HUES64 (cell line): ENCODE measurements around the gene VSIG8.

Experiments
- H3K27ac ChIP-seq: 2 replicates; pipeline ENCODE4 v1.7.0; 2013; ENCODE audit warnings: low read depth, low read length, inconsistent platforms
- H3K27me3 ChIP-seq: 2 replicates; pipeline ENCODE4 v1.6.1; 2013; ENCODE audit warnings: mild to moderate bottlenecking, low read length; ENCODE audit not compliant: insufficient read depth
- H3K36me3 ChIP-seq: 2 replicates; pipeline ENCODE4 v1.6.1; 2013; ENCODE audit warnings: mild to moderate bottlenecking, low read length; ENCODE audit not compliant: insufficient read depth
- H3K4me1 ChIP-seq: 2 replicates; pipeline ENCODE4 v1.6.1; 2013; ENCODE audit warnings: mild to moderate bottlenecking, low read length, moderate library complexity; ENCODE audit not compliant: insufficient read depth
- H3K4me3 ChIP-seq: 2 replicates; pipeline ENCODE4 v1.5.1; 2013; ENCODE audit warnings: mild to moderate bottlenecking, low read length, moderate library complexity
- H3K9ac ChIP-seq: 2 replicates; pipeline ENCODE4 v1.6.1; 2013; ENCODE audit warnings: mild to moderate bottlenecking, low read depth, low read length
- H3K9me3 ChIP-seq: 2 replicates; pipeline ENCODE4 v1.6.1; 2013; ENCODE audit warnings: low read depth, low read length; ENCODE audit not compliant: insufficient read depth
- WGBS: fragments of 150-250, 120-280 bp; methylation state at CpG from one replicate; pipeline ENCODE4 v1.1.7; 2013; ENCODE audit warnings: missing lambda C conversion rate; 5-methylcytosine and 5-hydroxymethylcytosine counted together

The VSIG8 gene

GRCh38 chr1:159804924-159805323, 57.5 kb downstream of the VSIG8 start:
- Histone ChIP-seq H3K4me1 (no peaks in the 10 kb centered on the region), H3K27me3 (no peaks in the 10 kb centered on the region), H3K9ac (no peak overlapping the region), H3K9me3 (no peaks in the 10 kb centered on the region), H3K4me3 (no peak overlapping the region), H3K36me3 (no peaks in the 10 kb centered on the region), H3K27ac (no peak overlapping the region)
- 92% methylated on average over 2 of the region's 2 CpGs for WGBS
